DMS53 treated with DMSO at 0.1 percent for 48 hours (cell line): ENCODE measurements around the gene HMCN2.

Experiments used
- DNase-seq: peaks from one replicate; lab custom pipeline; 2025; ENCODE audit not compliant: unreplicated experiment; lab: John Stamatoyannopoulos, UW

HMCN2 gene

GRCh38 chr9:130308081-130308571, 42.6 kb downstream of the HMCN2 start:
- no peak for DNase-seq

- no peak for DNase-seq
These were observed 44.3 kb downstream of the HMCN2 start for GRCh38 chr9:130309689-130310455.

- DNase-seq = no peak
These were observed 44.9 kb downstream of the HMCN2 start for GRCh38 chr9:130310456-130310855.

GRCh38 chr9:130311003-130311402, 45.4 kb downstream of the HMCN2 start:
- no peak for DNase-seq

GRCh38 chr9:130311408-130312140, 46.0 kb downstream of the HMCN2 start:
- no peak for DNase-seq

- DNase-seq = no peak
These were observed 47.7 kb downstream of the HMCN2 start for GRCh38 chr9:130313103-130313858.

GRCh38 chr9:130315446-130316226, 50.1 kb downstream of the HMCN2 start:
- DNase-seq = no peak

- no peak for DNase-seq
These were observed 50.9 kb downstream of the HMCN2 start for GRCh38 chr9:130316430-130316829.

GRCh38 chr9:130319300-130319699, 53.7 kb downstream of the HMCN2 start:
- DNase-seq = no peak

GRCh38 chr9:130319944-130320712, 54.6 kb downstream of the HMCN2 start:
- no peak for DNase-seq

- no peak for DNase-seq
These were observed 55.3 kb downstream of the HMCN2 start for GRCh38 chr9:130320723-130321481.

- DNase-seq = no peak
These were observed 56.0 kb downstream of the HMCN2 start for GRCh38 chr9:130321539-130321938.

GRCh38 chr9:130323051-130323745, 57.6 kb downstream of the HMCN2 start:
- no peak for DNase-seq

GRCh38 chr9:130325921-130326320, 60.4 kb downstream of the HMCN2 start:
- DNase-seq = no peak

- DNase-seq = no peak
These were observed 61.7 kb downstream of the HMCN2 start for GRCh38 chr9:130327070-130327780.

- no peak for DNase-seq
These were observed 62.3 kb downstream of the HMCN2 start for GRCh38 chr9:130327781-130328348.

GRCh38 chr9:130328349-130328801, 62.8 kb downstream of the HMCN2 start:
- no peak for DNase-seq

GRCh38 chr9:130329061-130329460, 63.5 kb downstream of the HMCN2 start:
- DNase-seq = no peak
